OCI-LY3 (cell line): ENCODE measurements around the gene MAPKAPK2.
A peak's percentile ranks its signal among the peaks of the same experiment; 100 is the strongest.

Experiments used
- H2AFZ ChIP-seq: fragments of 200-600, 300-600 bp; shearing (Covaris generic); 2 replicates; pipeline ENCODE4 v1.6.0; 2014; ENCODE audit warnings: antibody characterized with exemption, low read depth, low read length
- H3K27ac ChIP-seq: fragments of 200-600, 300-600 bp; sonication (generic); 2 replicates; pipeline ENCODE4 v1.5.1; 2014; ENCODE audit warnings: mild to moderate bottlenecking, low read length, moderate library complexity, mixed read lengths
- H3K27me3 ChIP-seq: fragments of 200-600, 300-600 bp; sonication (generic); 2 replicates; pipeline ENCODE4 v1.6.1; 2014; ENCODE audit warnings: low read depth, low read length, mixed read lengths
- H3K36me3 ChIP-seq: fragments of 200-600, 300-600 bp; sonication (generic); replicated peaks from 2 replicates; pipeline ENCODE3; 2014; ENCODE audit warnings: low read depth, low read length, mixed read lengths
- H3K4me1 ChIP-seq: fragments of 300-600, 200-600 bp; sonication (generic); 2 replicates; pipeline ENCODE4 v1.6.1; 2014; ENCODE audit warnings: low read length, mixed read lengths
- H3K4me2 ChIP-seq: fragments of 200-600, 300-600 bp; sonication (generic); 2 replicates; pipeline ENCODE4 v1.6.1; 2014; ENCODE audit warnings: low read length, mixed read lengths
- H3K4me3 ChIP-seq: fragments of 300-600, 200-600 bp; sonication (generic); 2 replicates; pipeline ENCODE4 v1.5.1; 2014; ENCODE audit warnings: antibody characterized with exemption, mild to moderate bottlenecking, low read length, moderate library complexity
- H3K79me2 ChIP-seq: fragments of 300-600, 200-600 bp; shearing (Covaris generic); 2 replicates; pipeline ENCODE4 v1.6.1; 2014; ENCODE audit warnings: mild to moderate bottlenecking, low read length, mixed read lengths
- H3K9ac ChIP-seq: fragments of 300-600, 200-600 bp; shearing (Covaris generic); 2 replicates; pipeline ENCODE4 v1.6.0; 2014; ENCODE audit warnings: mild to moderate bottlenecking, low read length, moderate library complexity
- H3K9me3 ChIP-seq: fragments of 200-600, 300-600 bp; shearing (Covaris generic); 2 replicates; pipeline ENCODE4 v1.6.1; 2014; ENCODE audit warnings: low read length, mixed read lengths; ENCODE audit not compliant: insufficient read depth
- H4K20me1 ChIP-seq: fragments of 200-600, 300-600 bp; sonication (generic); 2 replicates; pipeline ENCODE4 v1.6.1; 2016; ENCODE audit warnings: low read length, mixed read lengths; ENCODE audit not compliant: insufficient read depth
- CTCF ChIP-seq: fragments of 200-600, 300-600 bp; sonication (generic); IDR thresholded peaks from 2 replicates; pipeline ENCODE4 v1.5.1; 2014; ENCODE audit warnings: antibody characterized with exemption, low read length, low read depth
- EZH2phosphoT487 ChIP-seq: fragments of 200-600 bp; shearing (Covaris generic); IDR thresholded peaks from 2 replicates; pipeline ENCODE4 v1.6.1; 2018; ENCODE audit warnings: antibody characterized with exemption, mixed run types, low read depth

The MAPKAPK2 gene

DNA sequence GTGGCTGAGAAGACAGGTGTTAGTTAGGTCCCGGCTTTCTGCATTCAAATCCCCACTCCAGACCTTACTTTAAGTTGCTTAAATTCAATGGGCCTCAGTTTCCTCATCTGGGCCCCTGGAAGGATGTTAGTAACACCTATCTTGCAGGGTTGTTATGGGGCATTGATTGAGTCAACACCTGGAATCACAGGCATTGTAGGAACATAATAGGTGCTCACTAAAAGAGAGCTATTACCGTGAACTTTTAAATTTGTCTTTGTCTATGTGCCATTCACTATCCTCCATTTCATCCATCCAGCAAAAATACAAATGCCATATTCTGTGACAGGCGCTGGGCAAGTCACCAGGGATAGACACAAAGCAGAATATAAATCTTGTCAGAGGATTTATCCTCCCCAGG is 10.5 kb upstream of the MAPKAPK2 start:
- H3K4me2 ChIP-seq: no peak overlapping the region
- H3K9me3 ChIP-seq: no peaks in the 10 kb centered on the region
- no peaks in the 10 kb centered on the region for H3K79me2 ChIP-seq
- H2AFZ ChIP-seq: no peak overlapping the region
- H3K9ac ChIP-seq: no peak overlapping the region
- peaks cover 15% of the 10 kb centered on the region for H3K27me3 ChIP-seq
- H3K4me1 ChIP-seq: peaks cover 62% of the 10 kb centered on the region
- TF ChIP-seq EZH2phosphoT487 (no peak), CTCF (no peak)
- H3K27ac ChIP-seq: no peak overlapping the region
- H3K4me3 ChIP-seq: no peak overlapping the region
- no peaks in the 10 kb centered on the region for H3K36me3 ChIP-seq
- H4K20me1 ChIP-seq: no peaks in the 10 kb centered on the region

GRCh38 chr1:206674745-206675175 is 9.9 kb upstream of the MAPKAPK2 start:
- H3K9me3 ChIP-seq: no peaks in the 10 kb centered on the region
- H3K36me3 ChIP-seq: no peaks in the 10 kb centered on the region
- TF ChIP-seq CTCF (no peak), EZH2phosphoT487 (no peak)
- H3K4me2 ChIP-seq: no peak overlapping the region
- H3K9ac ChIP-seq: no peak overlapping the region
- no peak overlapping the region for H2AFZ ChIP-seq
- no peak overlapping the region for H3K4me3 ChIP-seq
- H3K79me2 ChIP-seq: no peaks in the 10 kb centered on the region
- no peaks in the 10 kb centered on the region for H4K20me1 ChIP-seq
- H3K27ac ChIP-seq: no peak overlapping the region
- peaks cover 15% of the 10 kb centered on the region for H3K27me3 ChIP-seq
- peaks cover 66% of the 10 kb centered on the region for H3K4me1 ChIP-seq

GRCh38 chr1:206676499-206676898 is 8.2 kb upstream of the MAPKAPK2 start:
- H2AFZ ChIP-seq: no peak overlapping the region
- H4K20me1 ChIP-seq: no peaks in the 10 kb centered on the region
- no peak for TF ChIP-seq CTCF
- TF ChIP-seq EZH2phosphoT487: no peak
- no peak overlapping the region for H3K4me3 ChIP-seq
- peaks cover 7% of the 10 kb centered on the region for H3K27me3 ChIP-seq
- H3K79me2 ChIP-seq: no peaks in the 10 kb centered on the region
- H3K9me3 ChIP-seq: no peaks in the 10 kb centered on the region
- peaks cover 83% of the 10 kb centered on the region for H3K4me1 ChIP-seq
- no peak overlapping the region for H3K9ac ChIP-seq
- H3K36me3 ChIP-seq: no peaks in the 10 kb centered on the region
- H3K4me2 ChIP-seq: peak overlapping the region; percentile 29
- no peak overlapping the region for H3K27ac ChIP-seq

DNA sequence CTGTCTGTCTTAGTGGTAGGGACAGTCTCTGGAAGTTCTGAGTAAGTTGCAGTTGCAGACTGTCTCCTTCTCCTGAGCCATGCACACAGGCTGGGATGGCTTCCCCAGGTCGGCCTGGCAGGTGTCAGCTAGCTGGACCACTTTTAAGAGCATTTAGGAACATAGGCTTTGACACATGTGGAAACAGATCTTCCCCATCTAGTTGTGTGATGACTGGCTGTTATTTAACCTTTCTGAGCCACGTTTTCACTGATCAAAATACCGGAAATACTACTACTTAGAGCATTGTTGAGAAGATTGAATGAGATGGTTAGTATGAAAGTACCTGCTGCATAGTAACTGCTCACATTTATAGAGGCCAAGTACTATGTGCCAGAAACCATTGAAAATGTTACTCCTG is 6.2 kb upstream of the MAPKAPK2 start:
- Histone ChIP-seq H3K4me2 (peak overlapping the region; percentile 62), H4K20me1 (no peaks in the 10 kb centered on the region), H3K9ac (peak overlapping the region; percentile 11; the same call in 1 of the 2 replicates), H3K27me3 (peaks cover 1% of the 10 kb centered on the region; the same call in 1 of the 2 replicates), H3K9me3 (no peaks in the 10 kb centered on the region), H3K79me2 (no peaks in the 10 kb centered on the region), H3K4me1 (peaks cover 87% of the 10 kb centered on the region), H3K4me3 (peak overlapping the region; percentile 28), H3K36me3 (no peaks in the 10 kb centered on the region), H3K27ac (peak overlapping the region; percentile 70), H2AFZ (no peak overlapping the region)
- TF ChIP-seq EZH2phosphoT487 (no peak), CTCF (no peak)
